Measurements from ENCODE around the gene GSTM5.

The GSTM5 gene

GRCh38 chr1:109763646-109764415, 51.8 kb downstream of the GSTM5 start, which contains the start of gene EPS8L3:
Gene EPS8L3 (minus strand): TSS chr1:109763923. CDS start chr1:109761749, 2,174 bp downstream.
- TF ChIP-seq TCF12 (IDR thresholded peaks at IDR 0.05; ENCODE audit: low read depth) (no peak), FOXM1 (IDR thresholded peaks at IDR 0.05; ENCODE audit: borderline replicate concordance, low read depth) (no peak), CREB1 (IDR thresholded peaks at IDR 0.05; ENCODE audit: low read depth) (no peak), TEAD4 (IDR thresholded peaks at IDR 0.05) (no peak), EP300 (IDR thresholded peaks at IDR 0.05; ENCODE audit: borderline replicate concordance) (no peak), REST (IDR thresholded peaks at IDR 0.05; ENCODE audit: low read depth) (no peak), EGR1 (IDR thresholded peaks at IDR 0.05) (no peak)

- TF ChIP-seq EGR1 (IDR thresholded peaks at IDR 0.05), result no peak
Measured at GRCh38 chr1:109764561-109765482, 52.8 kb downstream of the GSTM5 start.

- TF ChIP-seq TEAD4 (IDR thresholded peaks at IDR 0.05), result no peak
- no peak for TF ChIP-seq CREB1 (IDR thresholded peaks at IDR 0.05; ENCODE audit: low read depth)
- TF ChIP-seq EGR1 (IDR thresholded peaks at IDR 0.05), result no peak
- TF ChIP-seq TCF12 (IDR thresholded peaks at IDR 0.05; ENCODE audit: low read depth), result no peak
- no peak for TF ChIP-seq MAX (IDR thresholded peaks at IDR 0.05)
- TF ChIP-seq USF1 (IDR thresholded peaks at IDR 0.05), result no peak
- no peak for TF ChIP-seq EP300 (IDR thresholded peaks at IDR 0.05; ENCODE audit: borderline replicate concordance)
- TF ChIP-seq FOXM1 (IDR thresholded peaks at IDR 0.05; ENCODE audit: borderline replicate concordance, low read depth), result no peak
- TF ChIP-seq REST (IDR thresholded peaks at IDR 0.05; ENCODE audit: low read depth), result no peak
- TF ChIP-seq CEBPB (IDR thresholded peaks at IDR 0.05), result no peak
- no peak for TF ChIP-seq YY1 (IDR thresholded peaks at IDR 0.05; ENCODE audit: low read depth)
- TF ChIP-seq NFIC (IDR thresholded peaks at IDR 0.05), result no peak
- TF ChIP-seq TAF1 (IDR thresholded peaks at IDR 0.05; ENCODE audit: low read depth), result no peak
- TF ChIP-seq ZBTB7A (IDR thresholded peaks at IDR 0.05; ENCODE audit: low read depth), result no peak
- TF ChIP-seq RAD21 (IDR thresholded peaks at IDR 0.05; ENCODE audit: low read depth), result no peak
Measured at GRCh38 chr1:109765483-109765815, 53.4 kb downstream of the GSTM5 start.

GRCh38 chr1:109765896-109766615, 54.0 kb downstream of the GSTM5 start:
- TF ChIP-seq CEBPB (IDR thresholded peaks at IDR 0.05), result no peak
- TF ChIP-seq TEAD4 (IDR thresholded peaks at IDR 0.05), result no peak
- no peak for TF ChIP-seq NFIC (IDR thresholded peaks at IDR 0.05)
- no peak for TF ChIP-seq YY1 (IDR thresholded peaks at IDR 0.05; ENCODE audit: low read depth)
- TF ChIP-seq CREB1 (IDR thresholded peaks at IDR 0.05; ENCODE audit: low read depth), result no peak
- TF ChIP-seq FOXM1 (IDR thresholded peaks at IDR 0.05; ENCODE audit: borderline replicate concordance, low read depth), result no peak
- TF ChIP-seq REST (IDR thresholded peaks at IDR 0.05; ENCODE audit: low read depth), result no peak
- TF ChIP-seq TAF1 (IDR thresholded peaks at IDR 0.05; ENCODE audit: low read depth), result no peak
- no peak for TF ChIP-seq MAX (IDR thresholded peaks at IDR 0.05)
- no peak for TF ChIP-seq RAD21 (IDR thresholded peaks at IDR 0.05; ENCODE audit: low read depth)
- no peak for TF ChIP-seq EP300 (IDR thresholded peaks at IDR 0.05; ENCODE audit: borderline replicate concordance)
- no peak for TF ChIP-seq USF1 (IDR thresholded peaks at IDR 0.05)

All from Ishikawa (cell line).